IMR-90 (cell line): ENCODE results near the gene CSK. TPM values are rescaled to one million over a fixed set of nuclear protein-coding genes. Genes with fewer than 3 reads are reported as not detected.
A peak's percentile ranks its signal among the peaks of the same experiment; 100 is the strongest.

ENCODE experiments used
- ATAC-seq: fragments of 200-7000 bp; cut with Tn5 transposase; 2 replicates; pipeline ENCODE4 v1.9.1; 2020; ENCODE audit warnings: low read depth, mild to moderate bottlenecking, moderate library complexity
- BruUV-seq: library from RNA; stranded (reverse); fragments of 400-500 nt; replicated peaks from 2 replicates; lab custom pipeline; 2021; lab: Mats Ljungman, UMichigan
- CTCF ChIA-PET: fragments of 300-600 bp; formaldehyde crosslinking; extraction: SDS; loops from one replicate; lab custom pipeline; 2021; ENCODE audit warnings: antibody characterized with exemption; lab: Yijun Ruan, JAX
- POLR2A ChIA-PET: fragments of 300-600 bp; sonication (Branson Sonifier 250); formaldehyde crosslinking; loops from one replicate; lab custom pipeline; 2022; ENCODE audit warnings: antibody characterized with exemption; ENCODE audit not compliant: unreplicated experiment; lab: Charles Lee
- DNase-seq: peaks from one replicate; pipeline ENCODE4 v3.0.0; 2013
- H2AFZ ChIP-seq: replicated peaks from 2 replicates; pipeline ENCODE3; 2013; ENCODE audit warnings: low read length, mild to moderate bottlenecking; ENCODE audit not compliant: poor library complexity
- H2AK5ac ChIP-seq: 2 replicates; pipeline ENCODE4 v1.6.1; 2013; ENCODE audit warnings: low read depth, low read length, inconsistent platforms
- H2AK9ac ChIP-seq: replicated peaks from 2 replicates; pipeline ENCODE3; 2013; ENCODE audit warnings: mild to moderate bottlenecking, low read depth, low read length, moderate library complexity; ENCODE audit not compliant: poor library complexity
- H2BK120ac ChIP-seq: 2 replicates; pipeline ENCODE4 v1.6.1; 2013; ENCODE audit warnings: low read depth, low read length, inconsistent platforms
- H2BK15ac ChIP-seq: 3 replicates; pipeline ENCODE4 v1.6.1; 2013; ENCODE audit warnings: low read depth, low read length, inconsistent platforms
- H2BK20ac ChIP-seq: 2 replicates; pipeline ENCODE4 v1.6.1; 2013; ENCODE audit warnings: low read depth, mild to moderate bottlenecking, inconsistent platforms, low read length, moderate library complexity
- H2BK5ac ChIP-seq: 2 replicates; pipeline ENCODE4 v1.6.1; 2013; ENCODE audit warnings: mild to moderate bottlenecking, low read depth, low read length, inconsistent platforms; ENCODE audit not compliant: poor library complexity, severe bottlenecking
- H3K14ac ChIP-seq: replicated peaks from 2 replicates; pipeline ENCODE4 v1.6.1; 2013; ENCODE audit warnings: low read depth, low read length, inconsistent platforms
- H3K18ac ChIP-seq: 2 replicates; pipeline ENCODE4 v1.6.1; 2013; ENCODE audit warnings: low read depth, low read length, control low read depth
- H3K23ac ChIP-seq: 2 replicates; pipeline ENCODE4 v1.6.1; 2013; ENCODE audit warnings: low read depth, low read length, inconsistent platforms
- H3K27ac ChIP-seq: 2 replicates; pipeline ENCODE4 v1.5.1; 2013; ENCODE audit warnings: mild to moderate bottlenecking, control low read depth, low read length; ENCODE audit not compliant: insufficient read depth
- H3K27me3 ChIP-seq: 2 replicates; pipeline ENCODE4 v1.6.1; 2013; ENCODE audit warnings: low read length; ENCODE audit not compliant: control insufficient read depth, insufficient read depth
- H3K36me3 ChIP-seq: 2 replicates; pipeline ENCODE4 v1.6.1; 2013; ENCODE audit warnings: low read length, mixed read lengths; ENCODE audit not compliant: control insufficient read depth, insufficient read depth
- H3K4ac ChIP-seq: 2 replicates; pipeline ENCODE4 v1.6.1; 2013; ENCODE audit warnings: low read depth, low read length, inconsistent platforms
- H3K4me1 ChIP-seq: 2 replicates; pipeline ENCODE4 v1.6.1; 2013; ENCODE audit warnings: low read length, mixed read lengths; ENCODE audit not compliant: control insufficient read depth, insufficient read depth
- H3K4me2 ChIP-seq: 2 replicates; pipeline ENCODE4 v1.6.1; 2013; ENCODE audit warnings: low read depth, mild to moderate bottlenecking, control low read depth, low read length, moderate library complexity
- H3K4me3 ChIP-seq: 2 replicates; pipeline ENCODE4 v1.5.1; 2013; ENCODE audit warnings: low read depth, mild to moderate bottlenecking, control low read depth, low read length, moderate library complexity; ENCODE audit not compliant: insufficient read depth
- H3K56ac ChIP-seq: 2 replicates; pipeline ENCODE4 v1.6.1; 2013; ENCODE audit warnings: low read length, inconsistent platforms; ENCODE audit not compliant: insufficient read depth; ENCODE audit errors: extremely low read depth
- H3K79me1 ChIP-seq, 2 experiments: 2 replicates each; pipeline ENCODE4 v1.6.1; 2013; ENCODE audit warnings: low read length in 2 of 2, inconsistent platforms in 1 of 2, low read depth in 1 of 2
- H3K9ac ChIP-seq: 2 replicates; pipeline ENCODE4 v1.6.1; 2013; ENCODE audit warnings: low read depth, low read length, control low read depth
- H3K9me1 ChIP-seq: 2 replicates; pipeline ENCODE4 v1.6.1; 2013; ENCODE audit warnings: low read length, inconsistent platforms; ENCODE audit not compliant: insufficient read depth
- H3K9me3 ChIP-seq: 2 replicates; pipeline ENCODE4 v1.6.1; 2013; ENCODE audit warnings: low read length; ENCODE audit not compliant: control insufficient read depth, insufficient read depth
- H4K20me1 ChIP-seq: 2 replicates; pipeline ENCODE4 v1.6.1; 2013; ENCODE audit warnings: low read length, inconsistent platforms; ENCODE audit not compliant: insufficient read depth
- H4K5ac ChIP-seq: 2 replicates; pipeline ENCODE4 v1.6.1; 2013; ENCODE audit warnings: mild to moderate bottlenecking, low read depth, low read length, control low read depth
- H4K8ac ChIP-seq, 2 experiments: 2 replicates each; pipeline ENCODE4 v1.6.1; 2013; ENCODE audit warnings: low read depth in 2 of 2, low read length in 2 of 2, control low read depth in 1 of 2, inconsistent platforms in 1 of 2
- H4K91ac ChIP-seq: 2 replicates; pipeline ENCODE4 v1.6.1; 2013; ENCODE audit warnings: low read depth, low read length, inconsistent platforms; ENCODE audit not compliant: insufficient read depth
- CEBPB ChIP-seq: IDR thresholded peaks from 2 replicates; pipeline ENCODE4 v1.6.1; 2012; ENCODE audit warnings: low read depth, low read length, improper control_type of control experiment
- FOS ChIP-seq: fragments of 150-350 bp; IDR thresholded peaks from 2 replicates; pipeline ENCODE4 v1.6.1; 2016; ENCODE audit warnings: low read depth, low read length
- MAZ ChIP-seq: IDR thresholded peaks from 2 replicates; pipeline ENCODE4 v1.6.1; 2012; ENCODE audit warnings: low read depth, mild to moderate bottlenecking, low read length, improper control_type of control experiment, moderate library complexity, borderline replicate concordance
- MXI1 ChIP-seq: IDR thresholded peaks from 2 replicates; pipeline ENCODE4 v1.6.1; 2012; ENCODE audit warnings: low read depth, mild to moderate bottlenecking, low read length, moderate library complexity, borderline replicate concordance
- WGBS, 2 experiments: methylation state at CpG; one replicate each; pipeline versions ENCODE4 v1.1.5 to v1.1.7; 2013; ENCODE audit warnings: missing lambda C conversion rate in 2 of 2; ENCODE audit not compliant: insufficient read length in 1 of 2; ENCODE audit errors: extremely low coverage in 2 of 2; 5-methylcytosine and 5-hydroxymethylcytosine counted together
- dilution Hi-C: fragments of 300-500 bp; cut with HindIII; formaldehyde crosslinking; loops from one replicate; pipeline ENCODE4 v1.14.3; 2018; ENCODE audit warnings: low sequenced_read_pairs; ENCODE audit not compliant: unreplicated experiment
- in situ Hi-C: fragments of 300-500 bp; cut with MboI; formaldehyde crosslinking; loops from 3 replicates; pipeline ENCODE4 v1.14.3; 2019; ENCODE audit warnings: low sequenced_read_pairs, inconsistent platforms, mixed read lengths
- intact Hi-C: fragments of 100-400 bp; cut with micrococcal nuclease; formaldehyde crosslinking; loops from 2 replicates; pipeline ENCODE4 v1.10.0; 2022
- polyA plus RNA-seq, 3 experiments: library from polyadenylated mRNA; depleted of rRNA; stranded (reverse); fragments of >200 nt; gene quantifications; 2 replicates each; pipeline ENCODE4 v1.2.3, GENCODE V29; 2012; ENCODE audit warnings: low replicate concordance in 1 of 3
- total RNA-seq: library from RNA; depleted of rRNA; stranded (reverse); fragments of >200 nt; gene quantifications from 2 replicates; pipeline ENCODE4 v1.2.3, GENCODE V29; 2012
- TF ChIP-seq, protein P1 (sequence below): fragments of 150-350 bp; IDR thresholded peaks from 2 replicates; pipeline ENCODE4 v1.6.1; 2017; ENCODE audit warnings: mild to moderate bottlenecking, antibody characterized with exemption, low read length, low read depth

The CSK gene
- total and polyA plus RNA-seq, 2 of the 4 experiments (the other 2 are of a cell fraction): 10.8 to 54.0 TPM

- ChIA-PET CTCF (no interaction called here), POLR2A (no interaction called here)
- no TSS peak for BruUV-seq
- Histone ChIP-seq H2BK20ac (no peak overlapping the region), H4K20me1 (peaks cover 5% of the 10 kb centered on the region; the same call in 1 of the 2 replicates), H3K56ac (no peak overlapping the region), H3K4ac (0 out of 2 replicates have a peak overlapping the region, but pooled peaks have one; percentile 25), H4K91ac (no peak overlapping the region), H3K27me3 (peaks cover 2% of the 10 kb centered on the region; the same call in 1 of the 2 replicates), H3K36me3 (peaks cover 6% of the 10 kb centered on the region), H4K5ac (no peak overlapping the region), H3K9me3 (no peaks in the 10 kb centered on the region), H3K23ac (no peak overlapping the region), H3K79me1 (no peaks in the 10 kb centered on the region; a peak in 1 of 4 replicates), H2AK5ac (peak overlapping the region; percentile 39; the same call in 1 of the 2 replicates), H2AK9ac (peak overlapping the region; percentile 33), H2AFZ (no peak overlapping the region), H3K9ac (no peak overlapping the region), H3K4me1 (no peaks in the 10 kb centered on the region), H2BK120ac (no peak overlapping the region), H3K18ac (no peak overlapping the region), H2BK5ac (no peak overlapping the region), H3K9me1 (peaks cover 5% of the 10 kb centered on the region), H3K4me2 (no peak overlapping the region), H3K4me3 (no peak overlapping the region), H4K8ac (no peak overlapping the region), H3K27ac (no peak overlapping the region), H2BK15ac (no peak overlapping the region), H3K14ac (no peak overlapping the region)
- DNase-seq (peak; percentile 15), ATAC-seq (no peak)
- dilution Hi-C loops: no loop called here
- 72% methylated on average over 2 of the region's 18 CpGs; no CpG with 5 or more reads in 1 of the 2 experiments for WGBS, 2 experiments
- TF ChIP-seq MAZ (no peak), CEBPB (peak; percentile 63), FOS (no peak), MXI1 (no peak)
- TF ChIP-seq, protein P1, sequence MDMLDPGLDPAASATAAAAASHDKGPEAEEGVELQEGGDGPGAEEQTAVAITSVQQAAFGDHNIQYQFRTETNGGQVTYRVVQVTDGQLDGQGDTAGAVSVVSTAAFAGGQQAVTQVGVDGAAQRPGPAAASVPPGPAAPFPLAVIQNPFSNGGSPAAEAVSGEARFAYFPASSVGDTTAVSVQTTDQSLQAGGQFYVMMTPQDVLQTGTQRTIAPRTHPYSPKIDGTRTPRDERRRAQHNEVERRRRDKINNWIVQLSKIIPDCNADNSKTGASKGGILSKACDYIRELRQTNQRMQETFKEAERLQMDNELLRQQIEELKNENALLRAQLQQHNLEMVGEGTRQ: no peak
- intact Hi-C loops: no loop called here
- in situ Hi-C loops: no loop called here
Measured at GRCh38 chr15:74808078-74808839, 26.4 kb downstream of the CSK start.
